Neural crest cell (in vitro differentiated cells): ENCODE measurements around the gene SRPK3. TPM values are rescaled to one million over a fixed set of nuclear protein-coding genes. Genes with fewer than 3 reads are reported as not detected.

Experiments
- DNase-seq: peaks from one replicate; pipeline ENCODE4 v3.0.0; 2021; ENCODE audit warnings: low read depth, mixed read lengths, low spot score
- H3K27ac Mint-ChIP-seq: one replicate; pipeline ENCODE4 v1.8.0; 2021; ENCODE audit warnings: mild to moderate bottlenecking, mixed read lengths; ENCODE audit not compliant: unreplicated experiment
- H3K27me3 Mint-ChIP-seq: 2 replicates; pipeline ENCODE4 v1.8.0; 2021; ENCODE audit warnings: low read depth, mild to moderate bottlenecking, mixed read lengths
- H3K36me3 Mint-ChIP-seq: 2 replicates; pipeline ENCODE4 v1.8.0; 2021; ENCODE audit warnings: low read depth, mild to moderate bottlenecking, mixed read lengths
- H3K4me1 Mint-ChIP-seq: 2 replicates; pipeline ENCODE4 v1.8.0; 2021; ENCODE audit warnings: mixed read lengths
- H3K4me3 Mint-ChIP-seq: one replicate; pipeline ENCODE4 v1.8.0; 2021; ENCODE audit warnings: mild to moderate bottlenecking, mixed read lengths
- H3K9me3 Mint-ChIP-seq: 2 replicates; pipeline ENCODE4 v1.8.0; 2021; ENCODE audit warnings: mixed read lengths
- CTCF ChIP-seq: fragments of 200-600 bp; sonication (generic); conservative IDR thresholded peaks from 2 replicates; pipeline ENCODE4 v1.5.0; 2021; ENCODE audit warnings: antibody characterized with exemption, mild to moderate bottlenecking
- total RNA-seq: library from RNA; stranded (reverse); gene quantifications from 2 replicates; pipeline ENCODE4 v1.2.1, GENCODE V29; 2021

The SRPK3 gene
- total RNA-seq, 1 donor from 2014 or later: 0.14 TPM

DNA sequence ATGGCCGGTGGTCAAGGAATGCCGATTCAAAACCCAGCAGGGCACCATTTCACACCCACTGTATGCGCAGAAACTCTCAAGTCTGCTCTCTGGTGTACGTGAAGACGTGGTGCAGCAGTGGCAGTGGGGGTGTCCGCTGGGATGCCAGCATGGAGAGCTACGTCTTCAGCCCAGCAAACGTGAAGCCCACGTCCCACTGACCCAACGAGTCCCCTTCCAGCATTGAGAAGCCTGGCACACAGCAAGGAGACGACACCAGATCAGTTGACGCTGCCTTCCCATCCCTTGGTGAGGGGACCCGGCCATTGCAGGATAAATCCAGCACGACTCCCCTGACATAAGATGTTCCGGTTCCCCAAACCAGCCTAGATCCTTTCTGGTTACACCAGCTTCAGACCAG, 19.0 kb upstream of the SRPK3 start:
- no peak for DNase-seq
- H3K4me3 Mint-ChIP-seq: no peak overlapping the region
- peaks cover 4% of the 10 kb centered on the region for H3K9me3 Mint-ChIP-seq

DNA sequence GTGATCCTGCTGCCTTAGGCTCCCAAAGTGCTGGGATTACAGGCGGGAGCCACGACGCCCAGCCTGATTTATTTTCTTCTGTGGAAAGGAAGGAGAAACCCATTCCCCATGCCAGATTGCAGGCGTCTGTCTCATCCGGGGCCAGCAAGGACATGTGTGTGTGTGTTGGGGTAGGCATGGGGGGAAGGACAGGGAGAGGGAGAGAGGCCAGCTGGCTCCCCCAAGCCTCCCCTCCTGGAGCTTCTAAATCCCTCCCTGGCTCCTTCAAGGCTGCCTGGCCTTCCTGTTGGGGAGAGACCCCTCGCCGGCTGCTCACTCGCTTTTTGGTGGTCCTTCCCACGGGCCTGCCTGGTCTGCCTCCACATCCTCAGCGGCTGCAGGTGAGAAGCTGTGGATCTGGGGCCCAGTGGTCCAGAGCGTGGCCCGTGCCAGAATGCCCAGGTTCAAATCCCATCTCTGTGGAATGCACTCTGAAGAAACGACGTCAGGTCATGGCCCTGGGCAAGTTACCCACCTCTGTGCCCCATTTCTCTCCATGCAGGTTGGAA, 18.1 kb upstream of the SRPK3 start:
- peaks cover 1% of the 10 kb centered on the region for H3K9me3 Mint-ChIP-seq
- peaks cover under 1% of the 10 kb centered on the region for H3K36me3 Mint-ChIP-seq
- TF ChIP-seq CTCF: no peak
- no peaks in the 10 kb centered on the region for H3K27me3 Mint-ChIP-seq
- H3K4me3 Mint-ChIP-seq: no peak overlapping the region
- peaks cover 12% of the 10 kb centered on the region for H3K4me1 Mint-ChIP-seq
- no peak overlapping the region for H3K27ac Mint-ChIP-seq
- DNase-seq: no peak

More for the DNA sequence above, 19.0 kb upstream of the SRPK3 start:
- Mint-ChIP-seq H3K27ac (no peak overlapping the region), H3K36me3 (peaks cover 3% of the 10 kb centered on the region), H3K27me3 (no peaks in the 10 kb centered on the region), H3K4me1 (peaks cover 12% of the 10 kb centered on the region)
- no peak for TF ChIP-seq CTCF

GRCh38 chrX:153763298-153763932, 17.4 kb upstream of the SRPK3 start:
- TF ChIP-seq CTCF: no peak
- peaks cover 12% of the 10 kb centered on the region for H3K4me1 Mint-ChIP-seq
- no peaks in the 10 kb centered on the region for H3K36me3 Mint-ChIP-seq
- no peak for DNase-seq
- no peaks in the 10 kb centered on the region for H3K9me3 Mint-ChIP-seq
- H3K27me3 Mint-ChIP-seq: no peaks in the 10 kb centered on the region
- no peak overlapping the region for H3K27ac Mint-ChIP-seq
- no peak overlapping the region for H3K4me3 Mint-ChIP-seq

DNA sequence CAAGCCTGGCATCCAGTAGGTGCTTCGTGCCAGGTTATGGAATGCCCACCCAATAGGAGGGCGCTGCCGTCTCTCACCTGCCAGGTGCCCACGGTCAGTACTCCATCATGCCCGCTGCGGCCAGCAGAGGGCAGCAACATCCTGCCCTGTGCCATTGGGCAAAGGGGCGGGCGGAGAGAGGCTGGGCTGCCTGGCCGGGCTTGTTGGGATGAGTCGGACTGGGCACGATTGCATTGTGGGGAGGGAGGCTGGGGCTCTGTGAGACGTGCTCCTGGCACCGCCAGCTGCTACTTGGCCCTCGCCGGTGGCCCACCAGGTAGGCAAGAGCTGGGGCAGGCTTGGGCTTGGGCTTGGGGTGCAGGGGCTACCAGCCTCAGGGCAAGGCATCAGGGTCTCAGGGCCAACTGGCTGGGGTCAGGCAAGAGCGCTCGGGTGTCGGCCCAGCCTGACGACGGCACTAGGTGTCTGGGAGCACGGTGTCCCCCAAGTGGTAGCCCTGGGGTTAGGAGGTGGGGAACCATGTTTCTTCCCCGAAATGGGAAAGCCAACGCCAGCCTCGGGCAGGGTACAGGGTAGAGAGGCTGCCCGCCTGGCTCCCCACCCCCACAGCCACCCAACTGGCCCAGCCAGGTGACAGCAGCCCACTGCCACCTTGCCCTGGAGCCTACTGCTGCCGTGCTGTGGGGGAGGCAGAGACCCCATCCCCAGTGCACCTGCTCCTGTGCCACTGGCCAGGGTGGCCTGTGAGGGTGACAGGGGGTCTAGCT, 16.7 kb upstream of the SRPK3 start, which contains the start of gene PLXNB3:
TSS of gene PLXNB3 (plus strand) at position 261 of the 767 bp plus-strand sequence. CDS start 1,287 bp downstream, outside the sequence.
- Mint-ChIP-seq H3K27ac (peak within 1 kb of the TSS; percentile 57), H3K4me3 (no peak within 1 kb of the TSS), H3K27me3 (no peaks in the 10 kb centered on the region), H3K4me1 (peaks cover 12% of the 10 kb centered on the region), H3K36me3 (no peaks in the 10 kb centered on the region), H3K9me3 (no peaks in the 10 kb centered on the region)
- peak; percentile 58 for DNase-seq
- TF ChIP-seq CTCF: peak; percentile 80

- H3K27me3 Mint-ChIP-seq: no peaks in the 10 kb centered on the region
- H3K36me3 Mint-ChIP-seq: no peaks in the 10 kb centered on the region
- H3K9me3 Mint-ChIP-seq: no peaks in the 10 kb centered on the region
Observed at GRCh38 chrX:153764786-153765137, 16.1 kb upstream of the SRPK3 start.

More at GRCh38 chrX:153764786-153765137, 16.1 kb upstream of the SRPK3 start:
- no peak for DNase-seq
- peaks cover 12% of the 10 kb centered on the region for H3K4me1 Mint-ChIP-seq
- no peak overlapping the region for H3K4me3 Mint-ChIP-seq
- no peak overlapping the region for H3K27ac Mint-ChIP-seq
- TF ChIP-seq CTCF: no peak
